ENCODE measurements around the gene CFAP45.

Gene CFAP45

GRCh38 chr1:159827549-159827948 is 72.4 kb downstream of the CFAP45 start:
- DNase-seq (ENCODE audit: low read depth, low spot score) = no peak

GRCh38 chr1:159827102-159827490 is 72.9 kb downstream of the CFAP45 start:
- no peak for DNase-seq (ENCODE audit: low read depth, low spot score)

GRCh38 chr1:159826441-159827101 is 73.4 kb downstream of the CFAP45 start, which contains the start of gene SLAMF8:
Gene SLAMF8 (plus strand): TSS chr1:159826873. CDS start chr1:159826899, 26 bp downstream.
- DNase-seq (ENCODE audit: low read depth, low spot score) = no peak

GRCh38 chr1:159825564-159825963 is 74.4 kb downstream of the CFAP45 start:
- DNase-seq (ENCODE audit: low read depth, low spot score) = no peak

GRCh38 chr1:159823406-159823805 is 76.6 kb downstream of the CFAP45 start:
- DNase-seq (ENCODE audit: low read depth, low spot score) = no peak
